ENCODE results near the gene ERCC2.

DNA sequence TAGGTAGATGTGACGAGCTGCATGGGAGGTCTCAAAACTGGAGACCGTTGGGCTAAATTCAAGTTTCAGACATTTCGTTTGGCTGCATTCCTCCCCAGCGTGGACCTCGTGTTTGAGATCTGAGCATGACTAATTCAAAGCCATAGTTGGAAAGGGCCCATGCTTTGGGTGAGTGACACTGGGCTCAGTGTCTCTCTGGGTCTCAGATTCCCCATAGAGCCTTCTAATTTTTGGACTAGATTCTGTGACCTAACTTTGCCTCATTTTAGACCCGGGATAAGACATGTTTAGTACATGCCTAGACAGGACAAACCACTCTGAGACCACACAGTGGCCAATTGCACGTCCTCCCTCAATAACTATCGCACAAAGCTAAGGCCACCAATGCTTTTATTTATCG, 64.3 kb downstream of the ERCC2 start:
- TF ChIP-seq, protein P1, sequence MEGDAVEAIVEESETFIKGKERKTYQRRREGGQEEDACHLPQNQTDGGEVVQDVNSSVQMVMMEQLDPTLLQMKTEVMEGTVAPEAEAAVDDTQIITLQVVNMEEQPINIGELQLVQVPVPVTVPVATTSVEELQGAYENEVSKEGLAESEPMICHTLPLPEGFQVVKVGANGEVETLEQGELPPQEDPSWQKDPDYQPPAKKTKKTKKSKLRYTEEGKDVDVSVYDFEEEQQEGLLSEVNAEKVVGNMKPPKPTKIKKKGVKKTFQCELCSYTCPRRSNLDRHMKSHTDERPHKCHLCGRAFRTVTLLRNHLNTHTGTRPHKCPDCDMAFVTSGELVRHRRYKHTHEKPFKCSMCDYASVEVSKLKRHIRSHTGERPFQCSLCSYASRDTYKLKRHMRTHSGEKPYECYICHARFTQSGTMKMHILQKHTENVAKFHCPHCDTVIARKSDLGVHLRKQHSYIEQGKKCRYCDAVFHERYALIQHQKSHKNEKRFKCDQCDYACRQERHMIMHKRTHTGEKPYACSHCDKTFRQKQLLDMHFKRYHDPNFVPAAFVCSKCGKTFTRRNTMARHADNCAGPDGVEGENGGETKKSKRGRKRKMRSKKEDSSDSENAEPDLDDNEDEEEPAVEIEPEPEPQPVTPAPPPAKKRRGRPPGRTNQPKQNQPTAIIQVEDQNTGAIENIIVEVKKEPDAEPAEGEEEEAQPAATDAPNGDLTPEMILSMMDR (conservative IDR thresholded peaks at IDR 0.05; ENCODE audit: low read length) = no peak
- no peak for TF ChIP-seq EZH2phosphoT487 (IDR thresholded peaks at IDR 0.05; ENCODE audit: borderline replicate concordance)
